ENCODE results near the gene KPNA5. TPM values are rescaled to one million over a fixed set of nuclear protein-coding genes. Genes with fewer than 3 reads are reported as not detected.
A peak's percentile ranks its signal among the peaks of the same experiment; 100 is the strongest.

Gene KPNA5
- total RNA-seq, 1 experiment from 2014 or later = 10.5 TPM

DNA sequence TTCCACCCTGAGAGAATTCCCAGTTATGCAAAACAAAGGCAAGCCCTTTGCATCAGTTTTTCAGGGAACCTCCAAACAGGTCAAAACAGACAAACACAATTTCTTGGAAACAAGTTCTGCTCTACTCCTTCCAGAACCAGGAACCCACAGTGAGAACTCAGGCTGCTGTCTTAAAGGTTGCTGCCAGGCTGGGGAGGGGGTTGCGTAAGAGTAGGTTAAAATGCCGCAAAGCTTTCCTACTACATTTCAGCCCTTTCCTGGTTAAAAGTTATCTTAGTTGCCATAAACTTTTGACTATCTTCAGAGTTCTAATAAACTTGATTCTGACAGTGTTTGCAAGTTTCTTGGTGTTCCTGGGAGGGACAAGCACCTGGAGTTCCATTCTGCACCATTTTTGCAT lies 33.8 kb downstream of the KPNA5 start:
- Histone ChIP-seq H3K4me1 (ENCODE audit: insufficient read depth, low read length) (no peaks in the 10 kb centered on the region), H3K9ac (ENCODE audit: extremely low read depth, insufficient read length, low read length) (no peak overlapping the region), H3K56ac (ENCODE audit: insufficient read length, low read depth, low read length) (no peak overlapping the region), H3K27ac (ENCODE audit: insufficient read length, low read depth, low read length) (no peak overlapping the region), H3K23ac (ENCODE audit: insufficient read length, low read depth, low read length) (no peak overlapping the region), H2BK5ac (ENCODE audit: insufficient read length, low read length) (no peak overlapping the region), H2BK12ac (ENCODE audit: insufficient read length, low read depth, low read length) (no peak overlapping the region), H3K23me2 (ENCODE audit: insufficient read length, low read depth, low read length, poor library complexity, severe bottlenecking) (no peaks in the 10 kb centered on the region), H2AK5ac (ENCODE audit: insufficient read length, low read length) (no peak overlapping the region), H4K8ac (replicated peaks; ENCODE audit: insufficient read length, low read depth, low read length) (no peak overlapping the region), H4K5ac (ENCODE audit: insufficient read length, low read depth, low read length) (no peak overlapping the region), H3K79me1 (ENCODE audit: insufficient read depth, low read depth, low read length, poor library complexity, severe bottlenecking) (no peaks in the 10 kb centered on the region), H3K4ac (ENCODE audit: low read depth, low read length) (no peak overlapping the region), H4K91ac (ENCODE audit: insufficient read length, low read depth, low read length) (no peak overlapping the region), H4K20me1 (ENCODE audit: control insufficient read depth, insufficient read depth, insufficient read length) (no peaks in the 10 kb centered on the region), H3K4me2 (ENCODE audit: insufficient read depth, insufficient read length, low read length) (no peak overlapping the region), H2AFZ (ENCODE audit: low read length) (no peak overlapping the region), H3K27me3 (ENCODE audit: insufficient read depth, low read length) (no peaks in the 10 kb centered on the region), H3K14ac (ENCODE audit: insufficient read depth, low read length) (no peak overlapping the region), H2BK120ac (ENCODE audit: low read depth, low read length, poor library complexity, severe bottlenecking) (no peak overlapping the region), H3K18ac (ENCODE audit: insufficient read length, low read depth, low read length) (no peak overlapping the region), H3T11ph (ENCODE audit: low read length) (no peak overlapping the region), H2BK20ac (ENCODE audit: low read depth, low read length, poor library complexity, severe bottlenecking) (no peak overlapping the region), H2BK15ac (ENCODE audit: low read depth, low read length) (no peak overlapping the region), H3K79me2 (ENCODE audit: insufficient read depth, low read length) (no peaks in the 10 kb centered on the region), H3K9me3 (ENCODE audit: control insufficient read depth, low read depth, low read length) (no peaks in the 10 kb centered on the region)
- H3K9me3 Mint-ChIP-seq = peaks cover 2 to 11% of the 10 kb centered on the region in 2 experiments; a peak in 2 of 5 replicates
- TF ChIP-seq, protein P1, sequence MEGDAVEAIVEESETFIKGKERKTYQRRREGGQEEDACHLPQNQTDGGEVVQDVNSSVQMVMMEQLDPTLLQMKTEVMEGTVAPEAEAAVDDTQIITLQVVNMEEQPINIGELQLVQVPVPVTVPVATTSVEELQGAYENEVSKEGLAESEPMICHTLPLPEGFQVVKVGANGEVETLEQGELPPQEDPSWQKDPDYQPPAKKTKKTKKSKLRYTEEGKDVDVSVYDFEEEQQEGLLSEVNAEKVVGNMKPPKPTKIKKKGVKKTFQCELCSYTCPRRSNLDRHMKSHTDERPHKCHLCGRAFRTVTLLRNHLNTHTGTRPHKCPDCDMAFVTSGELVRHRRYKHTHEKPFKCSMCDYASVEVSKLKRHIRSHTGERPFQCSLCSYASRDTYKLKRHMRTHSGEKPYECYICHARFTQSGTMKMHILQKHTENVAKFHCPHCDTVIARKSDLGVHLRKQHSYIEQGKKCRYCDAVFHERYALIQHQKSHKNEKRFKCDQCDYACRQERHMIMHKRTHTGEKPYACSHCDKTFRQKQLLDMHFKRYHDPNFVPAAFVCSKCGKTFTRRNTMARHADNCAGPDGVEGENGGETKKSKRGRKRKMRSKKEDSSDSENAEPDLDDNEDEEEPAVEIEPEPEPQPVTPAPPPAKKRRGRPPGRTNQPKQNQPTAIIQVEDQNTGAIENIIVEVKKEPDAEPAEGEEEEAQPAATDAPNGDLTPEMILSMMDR (conservative IDR thresholded peaks at IDR 0.05) = no peak
- no peak for DNase-seq
- H3K27me3 Mint-ChIP-seq (ENCODE audit: low read depth) = no peaks in the 10 kb centered on the region
- H3K27ac Mint-ChIP-seq = peak overlapping the region in 1 of 3 experiments; percentile 31; a peak in 1 of 7 replicates
- no peak overlapping the region for H3K4me3 Mint-ChIP-seq
- peaks cover 33 to 71% (median 64%) of the 10 kb centered on the region in 3 experiments for H3K36me3 Mint-ChIP-seq (ENCODE audit: insufficient read depth in 1 of 3, low read depth in 3 of 3)
- H3K4me1 Mint-ChIP-seq = peaks cover 2 to 4% of the 10 kb centered on the region in 2 experiments; a peak in 1 of 4 replicates
- no CpG with 5 or more reads among the region's 2 CpGs for WGBS (ENCODE audit: extremely low coverage, insufficient read length, low lambda C conversion rate)

Measured in H9 (cell line).